Activated T-helper 1 cell treated with anti-CD3 and anti-CD28 coated beads, Interleukin-2, amount 50 U/mL, for 16 hours (primary cell): ENCODE measurements around the gene C4orf50.
"Not testable (repeated sequence)": the region's sequence is repeated elsewhere in the genome, so short reads cannot be mapped to it uniquely, and the experiment has no call there.

ENCODE experiments used
- DNase-seq, 2 donors: peaks; one replicate each; pipeline ENCODE4 v3.0.0-alpha.2; 2020; ENCODE audit warnings: low read depth in 1 of 2, low spot score in 1 of 2

The C4orf50 gene

DNA sequence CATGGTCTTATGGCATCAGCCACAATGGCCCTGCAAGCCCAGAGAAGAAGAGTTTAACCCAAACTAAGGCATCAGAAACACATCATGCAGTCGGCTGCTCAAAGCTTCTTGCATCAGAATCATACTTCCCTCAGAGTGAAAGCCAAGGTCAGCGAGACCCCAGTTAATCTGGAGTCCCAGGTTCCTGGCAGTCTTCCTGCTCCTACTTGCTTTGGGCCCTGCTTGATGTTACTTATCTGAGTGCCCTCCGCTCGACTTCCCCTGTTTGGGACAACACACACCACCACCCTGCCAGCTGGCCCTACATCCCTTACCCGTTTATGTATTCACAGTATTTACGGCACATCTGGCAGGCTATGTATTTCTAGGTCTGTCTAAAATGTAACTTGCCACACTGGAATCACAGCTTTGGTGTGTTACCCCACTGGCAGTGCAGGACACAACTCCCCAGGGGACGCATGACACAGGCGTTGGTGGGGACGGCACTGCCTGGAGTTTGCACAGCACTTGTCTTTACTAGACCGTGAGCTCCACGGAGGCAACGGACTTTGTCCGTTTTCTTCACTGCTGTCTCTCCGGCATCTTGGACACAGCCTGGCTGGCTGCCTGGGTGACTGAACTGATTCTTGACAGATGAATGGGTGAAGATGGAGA, 148.1 kb downstream of the C4orf50 start:
- no peak for DNase-seq

DNA sequence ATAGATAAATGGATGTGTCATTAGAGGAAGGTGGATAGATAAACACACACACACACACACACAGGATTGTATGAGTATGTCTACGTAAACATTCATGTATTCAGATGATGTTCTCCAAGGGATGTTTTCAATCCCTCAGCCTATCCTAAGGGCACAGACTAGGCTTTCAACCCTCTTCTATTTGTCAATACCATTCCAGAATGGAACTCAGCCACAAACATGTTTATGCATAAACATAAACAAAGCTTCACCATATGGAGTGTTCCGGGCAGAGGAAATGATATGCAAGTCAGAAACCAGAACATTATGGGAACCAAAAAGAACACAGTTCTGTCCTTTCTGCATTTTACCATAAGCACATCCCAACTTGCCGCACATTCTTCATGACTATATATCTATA, 150.4 kb downstream of the C4orf50 start:
- no peak for DNase-seq

DNA sequence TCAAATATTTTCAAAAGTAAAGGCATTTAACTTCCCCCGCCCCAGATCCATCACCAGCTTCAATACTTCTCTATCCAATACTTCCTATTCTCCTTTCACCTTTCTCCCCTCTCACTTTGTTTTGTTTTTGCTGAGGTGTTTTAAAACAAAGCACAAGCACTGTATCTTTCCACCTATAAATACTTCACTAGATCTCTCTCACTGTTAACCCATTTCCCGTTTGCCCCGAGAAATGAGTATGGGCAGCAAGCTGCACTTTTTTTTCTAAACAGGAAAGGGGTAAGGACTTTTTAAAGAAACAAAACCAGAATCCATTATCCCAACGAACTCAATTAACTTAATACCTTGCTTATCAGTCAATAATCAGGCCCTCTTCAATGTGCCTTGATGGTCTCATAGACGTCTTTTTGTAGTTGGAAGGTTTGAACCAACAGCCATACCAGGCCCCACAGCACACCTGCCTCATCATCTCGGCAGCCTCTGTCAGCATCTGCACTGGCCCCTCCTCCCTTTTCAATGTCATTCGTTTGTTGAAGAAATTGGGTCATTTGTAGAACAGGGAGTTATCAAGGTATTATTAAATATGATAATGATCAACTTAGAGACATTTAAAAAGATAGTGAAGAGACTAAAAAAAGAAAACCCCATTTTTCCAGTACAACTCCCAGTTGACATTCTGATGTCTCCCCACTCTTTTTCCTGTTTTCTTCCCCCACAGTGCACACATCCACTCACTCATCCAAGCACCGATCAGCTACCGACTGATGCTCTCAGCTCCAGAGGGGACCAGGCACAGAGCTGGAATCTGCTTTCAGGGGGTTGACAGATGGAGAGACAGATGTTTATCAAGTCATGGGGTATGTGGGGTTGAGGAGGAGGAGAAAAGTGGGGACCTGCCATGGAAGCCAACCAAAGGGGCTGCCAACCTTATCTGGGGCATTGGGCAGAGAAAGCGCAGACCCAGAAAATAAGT, 151.1 kb downstream of the C4orf50 start:
- no peak for DNase-seq

DNA sequence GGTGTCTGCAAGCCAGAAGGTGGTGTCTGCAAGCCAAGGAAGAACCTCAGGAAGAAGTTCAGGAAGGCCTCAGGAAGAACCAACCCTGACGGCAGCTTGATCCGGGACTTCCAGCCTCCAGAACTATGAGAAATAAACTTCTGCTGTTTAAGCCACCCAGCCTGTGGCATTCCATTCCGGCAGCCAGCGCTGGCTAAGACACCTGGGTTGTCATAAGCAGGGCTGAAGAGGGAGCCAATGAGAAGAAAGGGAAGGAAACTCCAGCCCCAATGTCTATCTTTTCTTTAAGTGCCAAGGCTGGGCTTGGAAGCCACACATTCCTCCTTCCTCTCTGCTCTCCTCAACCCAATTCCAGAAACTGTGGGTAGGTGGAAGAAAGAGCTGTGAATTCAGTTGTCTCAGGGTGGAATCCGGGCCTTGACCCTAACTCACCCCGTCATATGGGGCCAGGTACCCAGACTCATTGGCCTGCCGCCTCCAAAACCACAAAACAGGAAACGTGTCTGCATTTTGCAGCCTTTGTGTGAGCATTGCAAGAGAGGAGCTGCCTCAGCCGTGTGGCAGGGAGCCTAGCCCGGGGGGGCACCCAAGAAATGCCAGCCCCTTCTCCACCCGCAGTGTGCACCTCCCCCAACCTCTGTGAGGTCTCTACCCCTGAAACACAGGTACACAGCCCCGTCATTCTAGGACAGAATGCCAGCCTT, 152.2 kb downstream of the C4orf50 start:
- no peak for DNase-seq

DNA sequence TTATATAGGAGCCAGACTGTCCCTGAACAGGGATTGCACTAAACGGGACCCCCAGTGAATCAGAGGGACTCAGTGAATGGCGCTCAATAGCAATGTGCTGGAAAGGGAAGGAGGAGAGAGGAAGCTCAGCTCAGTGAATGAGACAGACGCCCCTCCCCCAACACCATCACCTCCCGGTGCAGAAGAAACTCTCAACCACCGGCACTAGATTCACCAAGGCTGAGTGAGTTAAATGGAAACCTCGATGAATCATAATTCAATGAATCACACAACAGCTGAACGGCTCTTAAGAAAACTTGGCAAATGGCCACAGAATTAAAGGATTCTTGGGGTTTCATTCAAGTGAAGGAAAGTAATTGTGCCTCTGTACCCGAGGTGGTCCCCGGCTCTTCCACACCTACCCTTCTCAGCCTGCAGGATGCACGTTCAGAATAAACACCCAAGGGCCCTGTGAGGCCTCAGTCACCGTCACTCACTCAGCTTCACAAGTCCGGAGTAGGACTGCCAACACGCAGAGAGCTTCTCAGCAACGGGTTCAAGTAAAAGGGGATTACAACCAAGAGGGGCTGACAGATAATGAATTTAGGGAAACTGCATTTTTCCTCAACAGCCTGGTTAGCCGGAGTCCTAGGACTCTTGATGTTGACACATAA, 154.6 kb downstream of the C4orf50 start:
- DNase-seq, result no peak

DNA sequence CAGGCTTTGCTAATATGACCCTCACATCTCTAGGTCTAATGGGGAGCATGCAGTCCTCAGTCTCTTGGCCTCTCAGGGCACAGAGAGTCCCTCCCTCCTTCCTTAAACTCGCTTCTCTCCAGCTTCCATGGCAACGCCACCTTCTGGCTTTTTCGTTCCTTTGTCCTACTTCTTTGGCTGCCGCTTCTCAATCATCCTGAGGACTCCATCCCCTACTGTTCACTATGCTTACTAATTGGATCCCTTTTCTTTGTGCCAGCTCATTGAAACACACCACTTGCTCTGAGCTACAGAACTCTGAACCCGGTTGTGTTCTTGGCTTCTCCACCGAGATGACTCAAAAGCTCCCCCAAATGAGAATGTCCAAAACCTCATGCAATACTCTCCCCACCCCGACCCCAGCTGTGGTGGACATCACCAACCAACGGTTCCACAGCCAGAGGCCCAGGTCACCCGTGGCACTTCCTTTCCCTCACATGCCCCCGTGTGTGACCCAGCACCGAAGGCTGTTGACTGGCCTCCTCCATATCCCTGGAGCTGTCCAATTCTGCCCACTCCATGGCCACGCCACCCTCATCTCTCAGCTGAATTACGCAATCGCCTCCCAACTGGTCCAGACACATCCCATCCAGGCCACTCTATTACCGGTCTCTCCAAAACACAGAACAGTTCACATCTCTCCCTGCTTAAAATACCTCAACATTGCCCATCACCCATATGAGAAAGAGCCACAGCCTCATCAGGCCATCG, 160.0 kb downstream of the C4orf50 start:
- no peak for DNase-seq

DNA sequence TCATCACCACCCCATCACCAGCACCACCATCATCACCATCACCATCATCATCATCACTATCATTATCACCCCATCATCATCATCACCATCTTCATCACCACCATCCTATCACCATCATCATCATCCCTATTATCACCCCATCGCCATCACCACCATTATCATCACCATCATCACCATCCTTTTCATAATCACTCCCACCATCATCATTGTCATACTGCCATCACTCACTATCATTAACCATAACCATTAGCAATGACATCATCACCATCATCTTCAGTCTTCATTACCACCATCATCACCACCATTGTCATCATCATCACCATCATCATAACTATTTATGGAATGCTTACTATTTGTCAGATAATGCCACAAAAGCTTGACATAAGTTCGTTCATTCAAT, 161.0 kb downstream of the C4orf50 start:
- no peak for DNase-seq

DNA sequence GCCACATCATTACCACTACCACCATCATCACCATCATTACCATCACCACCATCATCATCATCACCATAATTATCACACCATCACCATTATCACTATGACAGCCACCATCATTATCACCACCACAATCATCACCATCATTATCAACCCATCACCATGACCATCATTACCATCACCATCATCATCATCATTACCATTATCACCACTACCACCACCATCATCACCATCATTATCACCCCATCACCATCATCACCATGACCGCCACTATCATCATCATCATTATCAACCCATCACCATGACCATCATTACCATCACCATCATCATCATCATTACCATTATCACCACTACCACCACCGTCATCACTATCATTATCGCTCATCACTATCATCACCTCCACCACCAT, 161.9 kb downstream of the C4orf50 start:
- DNase-seq, result not testable (repeated sequence)

DNA sequence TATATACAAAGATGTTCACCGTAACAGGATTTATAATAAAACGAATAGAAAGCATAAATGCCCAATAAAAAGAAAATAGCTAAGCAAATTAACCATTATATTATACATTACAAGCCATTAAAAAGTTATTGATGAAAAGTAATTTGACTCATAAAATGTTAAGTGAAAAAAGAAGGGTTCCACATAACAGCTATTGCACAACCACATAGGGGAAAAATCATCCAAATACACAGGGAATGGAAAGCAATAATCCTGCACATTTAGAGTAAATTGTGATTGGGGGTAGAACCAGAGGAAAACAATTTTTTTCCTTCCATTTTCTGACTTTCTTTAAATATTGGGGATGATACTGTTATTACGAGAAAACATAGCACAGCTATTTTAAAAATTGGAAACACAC, 163.3 kb downstream of the C4orf50 start:
- DNase-seq, result no peak

DNA sequence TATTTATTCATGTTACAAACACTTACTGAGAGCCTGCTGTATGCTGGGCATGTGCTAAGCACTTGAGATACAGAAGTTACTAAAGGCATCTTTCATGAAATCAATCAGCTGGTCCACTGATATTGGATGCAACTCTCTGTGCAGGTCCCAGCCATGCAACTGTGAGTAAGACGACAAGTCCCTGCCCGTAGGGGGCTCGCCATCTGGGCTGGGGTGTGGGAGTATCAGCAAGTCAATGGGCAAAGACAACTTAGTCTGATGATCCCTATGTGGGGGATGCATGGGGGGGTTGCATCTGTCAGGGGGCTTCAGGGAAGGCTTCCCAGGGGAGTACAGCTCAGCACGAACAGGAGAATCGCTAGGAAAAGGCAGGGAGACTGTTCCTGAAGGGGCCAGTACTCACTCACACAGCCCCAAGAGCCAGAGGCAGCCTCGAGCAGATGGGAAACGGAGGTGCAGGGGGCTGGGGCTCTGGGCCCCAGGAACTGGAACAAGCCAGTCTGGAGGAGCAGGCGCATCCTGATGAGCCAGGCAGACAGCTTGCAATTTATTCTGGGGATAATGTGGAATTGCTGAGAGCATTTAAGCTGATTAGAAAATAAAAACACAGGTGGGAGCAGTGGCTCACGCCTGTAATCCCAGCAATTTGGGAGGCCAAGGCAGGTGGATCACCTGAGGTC, 165.6 kb downstream of the C4orf50 start:
- no peak for DNase-seq

DNA sequence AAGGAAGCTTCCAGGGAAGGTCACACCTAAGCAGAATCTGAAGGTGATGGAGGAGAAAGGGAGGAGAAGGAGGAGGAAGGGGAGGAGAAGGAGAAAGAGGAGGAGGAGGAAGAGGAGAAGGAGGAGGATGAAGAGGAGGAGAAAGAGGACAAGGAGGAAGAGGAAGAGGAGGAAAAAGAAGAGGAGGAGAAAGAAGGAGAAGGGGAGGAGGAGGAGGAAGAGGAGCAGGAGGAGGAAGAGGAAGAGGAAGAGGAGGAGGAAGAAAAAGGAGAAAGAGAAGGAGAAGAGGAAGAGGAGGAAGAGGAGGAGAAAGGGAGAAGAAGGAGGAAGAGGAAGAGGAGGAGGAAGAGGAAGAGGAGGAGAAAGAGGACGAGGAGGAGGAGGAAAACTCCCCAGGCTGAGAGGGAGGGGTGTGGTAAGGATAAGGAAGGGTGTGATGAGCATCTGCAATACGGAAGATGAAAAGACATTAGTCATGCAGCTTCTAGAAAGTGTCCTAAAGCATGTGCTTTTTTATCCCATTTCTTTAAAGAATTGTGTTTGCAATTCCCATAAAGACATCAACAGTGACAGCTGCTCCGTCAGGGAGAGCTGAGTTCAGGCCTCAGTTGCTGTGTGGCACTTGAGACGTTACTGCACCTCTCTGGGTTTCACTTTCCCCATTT, 166.5 kb downstream of the C4orf50 start:
- no peak for DNase-seq
